ENCODE results near the gene OR51A4.
"Not testable (repeated sequence)": the region's sequence is repeated elsewhere in the genome, so short reads cannot be mapped to it uniquely, and the experiment has no call there.

Gene OR51A4

GRCh38 chr11:4947505-4947904 lies at the start of gene OR51A4:
Gene OR51A4 (minus strand): TSS chr11:4947605. CDS start chr11:4947100, 505 bp downstream.
- DNase-seq (ENCODE audit: low read depth in 2 of 2) = no peak

- no peak for DNase-seq (ENCODE audit: low read depth in 2 of 2)
These were observed 47.1 kb upstream of the OR51A4 start, which contains the start of gene OR51L1 for GRCh38 chr11:4994551-4994950. Gene OR51L1 (plus strand): TSS chr11:4994851. CDS start chr11:4998983, 4,132 bp downstream.

- DNase-seq (ENCODE audit: low read depth in 2 of 2) = no peak
These were observed 43.7 kb upstream of the OR51A4 start for GRCh38 chr11:4991060-4991459.

- DNase-seq (ENCODE audit: low read depth in 2 of 2) = no peak
These were observed 36.4 kb upstream of the OR51A4 start for GRCh38 chr11:4983841-4984240.

GRCh38 chr11:4982678-4983077 lies 35.3 kb upstream of the OR51A4 start:
- DNase-seq (ENCODE audit: low read depth in 2 of 2) = no peak

GRCh38 chr11:4979036-4979435 lies 31.6 kb upstream of the OR51A4 start:
- DNase-seq (ENCODE audit: low read depth in 2 of 2) = no peak

GRCh38 chr11:4975436-4975835 lies 28.0 kb upstream of the OR51A4 start:
- DNase-seq (ENCODE audit: low read depth in 2 of 2) = no peak

GRCh38 chr11:4962816-4963215 lies 15.4 kb upstream of the OR51A4 start:
- DNase-seq (ENCODE audit: low read depth in 2 of 2) = no peak

- DNase-seq (ENCODE audit: low read depth in 2 of 2) = no peak
These were observed 13.5 kb upstream of the OR51A4 start for GRCh38 chr11:4960877-4961276.

GRCh38 chr11:4957396-4957795 lies 10.0 kb upstream of the OR51A4 start:
- no peak for DNase-seq (ENCODE audit: low read depth in 2 of 2)

GRCh38 chr11:4955613-4956012 lies 8.2 kb upstream of the OR51A4 start, which contains the start of gene OR51A2:
Gene OR51A2 (minus strand): TSS chr11:4955713. CDS start chr11:4955713, 0 bp downstream.
- DNase-seq (ENCODE audit: low read depth in 2 of 2) = not testable (repeated sequence)

- no peak for DNase-seq (ENCODE audit: low read depth in 2 of 2)
These were observed 10.7 kb downstream of the OR51A4 start for GRCh38 chr11:4936745-4937144.

GRCh38 chr11:4932751-4933150 lies 14.7 kb downstream of the OR51A4 start:
- no peak for DNase-seq (ENCODE audit: low read depth in 2 of 2)

GRCh38 chr11:4926608-4927007 lies 20.8 kb downstream of the OR51A4 start:
- no peak for DNase-seq (ENCODE audit: low read depth in 2 of 2)

GRCh38 chr11:4924239-4924638 lies 23.2 kb downstream of the OR51A4 start, which contains the start of gene OR51G1:
Gene OR51G1 (minus strand): TSS chr11:4924339. CDS start chr11:4924339, 0 bp downstream.
- DNase-seq (ENCODE audit: low read depth in 2 of 2) = no peak

- no peak for DNase-seq (ENCODE audit: low read depth in 2 of 2)
These were observed 25.1 kb downstream of the OR51A4 start for GRCh38 chr11:4922304-4922703.

GRCh38 chr11:4921796-4922195 lies 25.6 kb downstream of the OR51A4 start:
- DNase-seq (ENCODE audit: low read depth in 2 of 2) = no peak

- DNase-seq (ENCODE audit: low read depth in 2 of 2) = no peak
These were observed 28.2 kb downstream of the OR51A4 start, which contains the start of gene OR51G2 for GRCh38 chr11:4919250-4919649. Gene OR51G2 (minus strand): TSS chr11:4919350. CDS start chr11:4915663, 3,687 bp downstream.

- no peak for DNase-seq (ENCODE audit: low read depth in 2 of 2)
These were observed 30.8 kb downstream of the OR51A4 start for GRCh38 chr11:4916581-4916980.

- no peak for DNase-seq (ENCODE audit: low read depth in 2 of 2)
These were observed 43.9 kb downstream of the OR51A4 start, which contains the start of gene OR51A7 for GRCh38 chr11:4903484-4903883. Gene OR51A7 (plus strand): TSS chr11:4903783. CDS start chr11:4907370, 3,587 bp downstream.

Data from stimulated activated CD8-positive, alpha-beta memory T cell treated with anti-CD3 and anti-CD28 coated beads, Interleukin-2, amount 100 ng/mL, for 48 hours (primary cell).